Measurements from ENCODE around the gene MRPS6.
A peak's percentile ranks its signal among the peaks of the same experiment; 100 is the strongest.

MRPS6 gene

GRCh38 chr21:34091607-34092006, 18.2 kb downstream of the MRPS6 start:
- TF ChIP-seq, protein P1, sequence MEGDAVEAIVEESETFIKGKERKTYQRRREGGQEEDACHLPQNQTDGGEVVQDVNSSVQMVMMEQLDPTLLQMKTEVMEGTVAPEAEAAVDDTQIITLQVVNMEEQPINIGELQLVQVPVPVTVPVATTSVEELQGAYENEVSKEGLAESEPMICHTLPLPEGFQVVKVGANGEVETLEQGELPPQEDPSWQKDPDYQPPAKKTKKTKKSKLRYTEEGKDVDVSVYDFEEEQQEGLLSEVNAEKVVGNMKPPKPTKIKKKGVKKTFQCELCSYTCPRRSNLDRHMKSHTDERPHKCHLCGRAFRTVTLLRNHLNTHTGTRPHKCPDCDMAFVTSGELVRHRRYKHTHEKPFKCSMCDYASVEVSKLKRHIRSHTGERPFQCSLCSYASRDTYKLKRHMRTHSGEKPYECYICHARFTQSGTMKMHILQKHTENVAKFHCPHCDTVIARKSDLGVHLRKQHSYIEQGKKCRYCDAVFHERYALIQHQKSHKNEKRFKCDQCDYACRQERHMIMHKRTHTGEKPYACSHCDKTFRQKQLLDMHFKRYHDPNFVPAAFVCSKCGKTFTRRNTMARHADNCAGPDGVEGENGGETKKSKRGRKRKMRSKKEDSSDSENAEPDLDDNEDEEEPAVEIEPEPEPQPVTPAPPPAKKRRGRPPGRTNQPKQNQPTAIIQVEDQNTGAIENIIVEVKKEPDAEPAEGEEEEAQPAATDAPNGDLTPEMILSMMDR (IDR thresholded peaks at IDR 0.05), result peak; percentile 42

GRCh38 chr21:34092262-34092921, 19.0 kb downstream of the MRPS6 start:
- TF ChIP-seq, protein P1 (IDR thresholded peaks at IDR 0.05), result no peak

DNA sequence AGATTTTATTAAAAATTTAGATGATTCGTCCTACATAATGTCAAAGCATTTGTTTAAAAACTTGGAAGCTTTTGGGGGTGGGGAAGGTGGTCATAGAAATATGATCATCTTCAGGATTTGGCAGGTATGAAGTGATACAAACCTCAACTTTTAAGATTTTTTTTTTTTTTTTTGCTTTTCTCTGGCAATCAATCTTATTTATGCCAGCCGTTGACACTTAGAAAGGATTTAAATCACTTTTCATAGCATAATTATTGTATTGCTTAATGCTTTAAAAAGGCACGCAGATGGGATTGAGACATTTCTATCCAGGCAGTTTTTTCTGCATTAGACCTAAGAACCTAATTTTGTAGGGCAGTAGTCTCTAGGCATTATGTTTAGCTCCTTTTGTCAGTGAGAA, 19.7 kb downstream of the MRPS6 start:
- TF ChIP-seq, protein P1 (IDR thresholded peaks at IDR 0.05), result no peak

DNA sequence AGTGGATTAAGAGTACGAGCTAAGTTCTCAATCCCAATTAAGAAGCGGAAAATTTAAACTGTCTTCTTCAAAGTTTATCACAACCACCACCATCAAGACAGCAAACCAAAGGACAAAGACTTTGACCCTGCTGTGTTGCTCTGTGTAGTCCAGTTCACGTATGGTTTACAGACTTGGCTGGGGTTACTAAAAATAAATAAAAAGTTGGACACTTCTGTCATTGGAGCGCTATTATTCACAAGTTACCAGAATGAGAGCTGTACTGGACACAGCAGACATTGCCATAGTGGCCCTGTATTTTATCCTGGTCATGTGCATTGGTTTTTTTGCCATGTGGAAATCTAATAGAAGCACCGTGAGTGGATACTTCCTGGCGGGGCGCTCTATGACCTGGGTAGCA, 21.6 kb downstream of the MRPS6 start:
- TF ChIP-seq, protein P1 (IDR thresholded peaks at IDR 0.05), result no peak

DNA sequence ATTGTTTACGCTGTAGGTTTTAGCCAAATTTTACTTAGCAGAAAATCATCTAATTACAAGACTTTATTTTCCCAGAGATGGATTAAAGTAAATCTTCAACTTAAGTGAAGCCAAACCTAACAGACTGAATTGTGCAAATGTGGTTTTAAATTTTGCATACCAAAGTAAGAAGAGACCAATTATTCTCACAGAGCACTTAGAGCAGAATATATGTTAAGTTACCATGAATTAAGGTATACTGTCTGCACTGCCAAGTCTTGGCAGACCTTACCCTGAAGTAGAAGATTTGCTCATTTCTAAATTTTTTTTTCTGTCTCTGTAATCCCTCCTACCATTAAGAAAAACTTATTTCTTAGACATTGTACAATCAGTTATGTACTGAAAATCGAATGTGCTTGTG, 24.1 kb downstream of the MRPS6 start:
- TF ChIP-seq, protein P1 (IDR thresholded peaks at IDR 0.05), result no peak

GRCh38 chr21:34100337-34100736, 27.0 kb downstream of the MRPS6 start:
- TF ChIP-seq, protein P1 (IDR thresholded peaks at IDR 0.05), result no peak

- TF ChIP-seq, protein P1 (IDR thresholded peaks at IDR 0.05), result no peak
Observed at GRCh38 chr21:34100790-34101189, 27.4 kb downstream of the MRPS6 start.
